GM21447 (cell line): ENCODE measurements around the gene LGALS7.

Experiments used
- ATAC-seq: cut with Tn5 transposase; IDR thresholded peaks from one replicate; pipeline ENCODE4 v1.9.1; 2021; ENCODE audit not compliant: unreplicated experiment

LGALS7 gene

GRCh38 chr19:38727868-38728660, 45.3 kb downstream of the LGALS7 start:
- ATAC-seq, result no peak

GRCh38 chr19:38727306-38727867, 45.9 kb downstream of the LGALS7 start:
- ATAC-seq, result no peak

GRCh38 chr19:38726761-38727301, 46.5 kb downstream of the LGALS7 start:
- no peak for ATAC-seq

GRCh38 chr19:38726284-38726673, 47.0 kb downstream of the LGALS7 start:
- ATAC-seq, result no peak

GRCh38 chr19:38725469-38726283, 47.6 kb downstream of the LGALS7 start:
- ATAC-seq, result no peak

- no peak for ATAC-seq
Measured at GRCh38 chr19:38723990-38724854, 49.1 kb downstream of the LGALS7 start.

- ATAC-seq, result no peak
Measured at GRCh38 chr19:38723606-38723965, 49.7 kb downstream of the LGALS7 start.

- no peak for ATAC-seq
Measured at GRCh38 chr19:38722947-38723605, 50.2 kb downstream of the LGALS7 start.

- no peak for ATAC-seq
Measured at GRCh38 chr19:38721979-38722773, 51.1 kb downstream of the LGALS7 start.

- no peak for ATAC-seq
Measured at GRCh38 chr19:38721496-38721895, 51.8 kb downstream of the LGALS7 start.
